ENCODE results near the gene CPNE5. TPM values are rescaled to one million over a fixed set of nuclear protein-coding genes. Genes with fewer than 3 reads are reported as not detected.
A peak's percentile ranks its signal among the peaks of the same experiment; 100 is the strongest.

CPNE5 gene
- total RNA-seq, 4 donors from 2014 or later = 0.35 to 5.8 (median 2.9) TPM

DNA sequence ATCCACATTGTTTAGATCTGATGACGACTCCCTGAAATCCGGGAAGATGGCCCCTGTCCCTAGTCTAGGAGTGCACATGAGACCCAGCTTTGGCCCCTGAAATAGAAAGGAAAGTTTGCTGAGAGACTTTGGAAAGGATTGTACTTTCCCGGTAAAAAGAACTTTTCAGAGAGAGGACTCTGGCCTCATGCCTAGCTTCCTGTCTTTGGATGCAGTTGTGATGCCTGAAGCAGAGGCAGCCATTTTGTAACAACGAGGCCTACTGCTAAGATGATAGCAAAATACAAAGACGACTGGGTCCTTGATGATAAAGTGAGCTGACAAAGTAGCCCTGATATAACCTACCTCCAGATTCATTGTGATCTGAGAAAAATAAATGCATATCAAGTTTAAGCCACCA lies 6.9 kb downstream of the CPNE5 start:
- peaks cover 0 to 22% (median 0%) of the 10 kb centered on the region in 4 donors for H3K4me1 ChIP-seq
- no peak overlapping the region for H3K4me3 ChIP-seq
- no peaks in the 10 kb centered on the region for H3K27me3 ChIP-seq
- no peaks in the 10 kb centered on the region for H3K9me3 ChIP-seq
- no peak for TF ChIP-seq POLR2A (IDR thresholded peaks at IDR 0.05)
- TF ChIP-seq, protein P1, sequence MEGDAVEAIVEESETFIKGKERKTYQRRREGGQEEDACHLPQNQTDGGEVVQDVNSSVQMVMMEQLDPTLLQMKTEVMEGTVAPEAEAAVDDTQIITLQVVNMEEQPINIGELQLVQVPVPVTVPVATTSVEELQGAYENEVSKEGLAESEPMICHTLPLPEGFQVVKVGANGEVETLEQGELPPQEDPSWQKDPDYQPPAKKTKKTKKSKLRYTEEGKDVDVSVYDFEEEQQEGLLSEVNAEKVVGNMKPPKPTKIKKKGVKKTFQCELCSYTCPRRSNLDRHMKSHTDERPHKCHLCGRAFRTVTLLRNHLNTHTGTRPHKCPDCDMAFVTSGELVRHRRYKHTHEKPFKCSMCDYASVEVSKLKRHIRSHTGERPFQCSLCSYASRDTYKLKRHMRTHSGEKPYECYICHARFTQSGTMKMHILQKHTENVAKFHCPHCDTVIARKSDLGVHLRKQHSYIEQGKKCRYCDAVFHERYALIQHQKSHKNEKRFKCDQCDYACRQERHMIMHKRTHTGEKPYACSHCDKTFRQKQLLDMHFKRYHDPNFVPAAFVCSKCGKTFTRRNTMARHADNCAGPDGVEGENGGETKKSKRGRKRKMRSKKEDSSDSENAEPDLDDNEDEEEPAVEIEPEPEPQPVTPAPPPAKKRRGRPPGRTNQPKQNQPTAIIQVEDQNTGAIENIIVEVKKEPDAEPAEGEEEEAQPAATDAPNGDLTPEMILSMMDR (IDR thresholded peaks at IDR 0.05) = no peak
- DNase-seq = no peak
- H3K27ac ChIP-seq = no peak overlapping the region
- H3K36me3 ChIP-seq = no peaks in the 10 kb centered on the region

DNA sequence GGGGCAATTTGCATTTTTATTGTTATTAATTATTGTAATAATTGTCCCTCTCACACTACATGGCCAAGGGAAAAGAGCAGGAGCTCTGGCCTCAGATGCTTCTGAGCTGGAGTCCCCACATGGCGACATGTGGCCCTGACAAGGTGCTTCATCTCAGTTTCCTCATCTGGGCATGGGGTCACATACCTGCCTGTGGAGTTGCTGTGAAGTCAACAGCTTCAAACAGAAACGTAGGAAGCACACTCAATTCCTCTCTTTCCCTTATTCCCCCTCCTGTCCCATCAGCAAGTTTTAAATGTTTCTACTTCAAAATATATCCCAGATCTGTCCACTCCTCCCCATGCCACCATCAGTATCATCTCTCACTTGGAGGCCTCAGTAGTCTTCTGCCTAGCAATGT lies 8.7 kb downstream of the CPNE5 start:
- no peak for DNase-seq
- H3K27ac ChIP-seq = peak overlapping the region in 3 of 4 donors; percentile 50 to 89 (median 83)
- peaks cover 0 to 22% (median 0%) of the 10 kb centered on the region in 4 donors for H3K4me1 ChIP-seq
- no peaks in the 10 kb centered on the region for H3K27me3 ChIP-seq
- H3K9me3 ChIP-seq = no peaks in the 10 kb centered on the region
- H3K36me3 ChIP-seq = no peaks in the 10 kb centered on the region
- no peak overlapping the region for H3K4me3 ChIP-seq
- TF ChIP-seq, protein P1 (IDR thresholded peaks at IDR 0.05) = no peak
- no peak for TF ChIP-seq POLR2A (IDR thresholded peaks at IDR 0.05)

DNA sequence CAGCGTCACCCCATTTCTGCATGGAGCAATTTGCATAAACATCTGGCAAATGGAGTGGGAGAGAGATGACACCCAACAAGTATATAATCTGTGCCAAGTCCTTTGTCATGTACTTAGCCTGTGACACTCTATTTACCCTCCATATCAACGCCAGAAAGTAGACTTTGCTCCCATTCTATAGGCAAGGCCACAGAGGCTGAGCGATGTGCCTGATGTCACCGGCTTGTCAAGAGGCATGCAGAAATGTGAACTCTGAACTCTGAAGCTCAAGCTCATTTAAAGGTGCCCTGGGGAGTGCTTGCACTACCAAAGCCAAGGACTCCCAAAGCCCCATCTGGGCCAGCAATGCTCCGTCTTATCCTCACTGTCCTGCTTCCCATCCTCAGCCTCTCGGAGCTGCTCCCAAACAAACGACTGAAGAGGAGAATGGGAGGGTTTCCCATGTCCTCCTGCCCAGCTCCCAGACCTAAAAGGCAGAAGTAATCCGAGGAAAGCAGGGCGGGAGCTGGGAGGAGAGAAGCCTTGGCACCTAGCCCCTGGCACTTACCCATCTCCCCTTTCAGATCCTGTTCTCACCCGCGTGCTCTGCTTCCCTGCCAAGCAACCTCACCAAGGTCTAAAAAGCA lies 9.2 kb downstream of the CPNE5 start:
- no peaks in the 10 kb centered on the region for H3K27me3 ChIP-seq
- peak in 2 of 3 donors; percentile 83 to 86 for DNase-seq
- no peaks in the 10 kb centered on the region for H3K9me3 ChIP-seq
- peak overlapping the region in 3 of 4 donors; percentile 50 to 89 (median 83) for H3K27ac ChIP-seq
- TF ChIP-seq POLR2A (IDR thresholded peaks at IDR 0.05) = no peak
- TF ChIP-seq, protein P1 (IDR thresholded peaks at IDR 0.05) = no peak
- peaks cover 0 to 22% (median 0%) of the 10 kb centered on the region in 4 donors for H3K4me1 ChIP-seq
- H3K4me3 ChIP-seq = no peak overlapping the region
- H3K36me3 ChIP-seq = no peaks in the 10 kb centered on the region

DNA sequence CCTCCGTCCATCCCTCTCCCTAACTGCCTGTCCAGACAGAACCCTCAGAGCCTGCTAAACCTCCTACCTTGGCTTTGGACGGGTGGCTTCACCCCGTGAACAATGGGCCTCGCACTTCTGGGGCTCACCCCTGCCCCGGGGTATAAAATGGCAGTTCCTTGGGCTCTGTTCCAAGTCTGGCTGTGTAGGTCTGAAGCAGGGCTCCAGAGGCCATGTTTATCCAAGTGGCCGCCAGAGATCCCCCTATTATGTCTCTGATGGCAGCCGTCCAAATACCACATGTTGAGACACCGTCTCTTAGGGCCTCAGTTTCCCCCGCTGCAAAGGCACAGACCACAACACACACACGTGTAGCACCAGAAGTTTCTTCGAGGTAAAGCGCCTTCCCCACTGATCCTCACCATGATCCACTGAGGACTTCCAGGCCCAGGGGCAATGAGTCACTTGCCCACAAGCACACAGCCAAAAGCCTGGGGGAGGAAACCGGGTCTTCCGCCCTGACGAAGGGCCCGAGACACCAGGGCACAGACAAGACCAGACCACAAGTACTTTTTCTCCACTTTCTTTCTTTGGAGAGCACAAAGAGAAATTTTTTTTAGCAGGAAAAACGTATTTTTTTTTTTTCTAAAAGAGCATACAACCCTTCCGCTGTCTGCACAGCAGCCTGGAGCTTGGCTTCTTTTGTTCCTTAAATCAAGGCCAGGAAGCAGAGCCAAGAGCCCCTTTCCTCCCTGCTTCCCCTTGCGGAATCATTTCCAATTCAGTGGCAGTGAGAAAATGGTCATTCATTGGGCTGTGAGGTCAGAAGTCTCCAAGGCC lies 11.8 kb downstream of the CPNE5 start:
- H3K4me3 ChIP-seq = no peak overlapping the region

DNA sequence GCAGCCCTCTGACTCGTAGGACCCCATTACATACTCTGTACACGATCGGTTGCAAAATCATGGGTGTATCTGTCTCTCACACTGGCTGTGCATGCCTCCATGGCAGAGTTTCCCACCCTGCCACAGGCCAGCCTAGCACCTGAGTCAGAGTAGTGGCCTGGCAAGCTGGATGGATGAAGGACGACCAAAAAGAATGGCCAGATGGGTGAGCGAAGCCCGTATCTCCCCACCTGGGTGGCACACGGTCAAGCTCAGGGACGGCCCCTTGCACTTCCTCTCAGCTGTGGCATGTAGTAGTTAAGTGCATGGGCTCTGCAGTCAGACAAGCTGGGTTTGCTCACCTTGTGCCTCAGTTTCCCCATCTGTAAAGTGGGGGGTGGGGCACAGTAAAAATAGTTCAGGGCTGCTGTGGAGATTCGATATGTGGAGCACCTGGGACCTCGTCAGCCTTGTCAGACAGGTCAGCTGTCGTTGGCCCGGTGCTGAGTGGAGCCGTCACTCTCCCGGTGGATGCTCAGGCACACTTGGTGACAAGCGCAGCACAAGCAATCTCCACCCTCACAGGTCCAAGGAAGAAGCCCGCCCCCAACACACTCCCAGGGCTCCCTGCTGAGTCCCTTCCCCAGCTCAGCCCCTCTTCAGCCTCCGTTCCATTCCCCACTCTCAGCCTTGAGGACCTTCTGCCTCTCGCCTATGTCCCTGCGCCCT lies 12.6 kb downstream of the CPNE5 start:
- Histone ChIP-seq H3K27ac (peak overlapping the region in 2 of 4 donors; percentile 21 to 25), H3K4me3 (no peak overlapping the region), H3K9me3 (no peaks in the 10 kb centered on the region), H3K4me1 (peaks cover 0 to 22% (median 0%) of the 10 kb centered on the region in 4 donors), H3K36me3 (no peaks in the 10 kb centered on the region), H3K27me3 (no peaks in the 10 kb centered on the region)
- no peak for DNase-seq
- TF ChIP-seq POLR2A (IDR thresholded peaks at IDR 0.05) = no peak
- TF ChIP-seq, protein P1 (IDR thresholded peaks at IDR 0.05) = no peak

More for the DNA sequence above, 11.8 kb downstream of the CPNE5 start:
- Histone ChIP-seq H3K36me3 (no peaks in the 10 kb centered on the region), H3K27me3 (no peaks in the 10 kb centered on the region), H3K27ac (peak overlapping the region in 2 of 4 donors; percentile 21 to 25), H3K9me3 (no peaks in the 10 kb centered on the region), H3K4me1 (peaks cover 0 to 22% (median 0%) of the 10 kb centered on the region in 4 donors)
- DNase-seq = peak in 1 of 3 donors; percentile 57
- TF ChIP-seq, protein P1 (IDR thresholded peaks at IDR 0.05) = no peak
- no peak for TF ChIP-seq POLR2A (IDR thresholded peaks at IDR 0.05)

Measured in Peyer's patch (tissue), 4 donors.